ENCODE data around the gene RBPJL.

RBPJL gene

DNA sequence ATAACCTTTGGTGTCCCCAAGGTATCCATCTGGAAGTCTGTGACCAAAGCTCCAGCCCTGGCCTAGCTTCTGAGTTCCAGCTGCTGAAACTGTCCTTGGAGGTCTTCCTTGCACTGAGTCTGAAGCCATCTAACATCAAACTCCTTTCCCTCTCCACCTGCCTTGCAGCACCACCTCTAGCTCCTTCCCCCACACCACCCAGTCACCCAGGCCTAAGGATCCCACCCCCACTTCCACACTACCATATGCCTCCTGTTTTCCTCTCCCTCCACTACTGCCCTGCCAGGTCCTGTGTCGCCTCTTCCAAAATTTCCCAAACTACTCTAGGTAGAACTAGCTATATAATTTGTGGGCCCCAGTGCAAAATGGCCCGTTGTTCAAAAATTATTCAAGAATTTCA is 12.3 kb downstream of the RBPJL start:
- H3K9me3 ChIP-seq (replicated peaks; ENCODE audit: insufficient read depth, low read length): no peaks in the 10 kb centered on the region
- peaks cover 5% of the 10 kb centered on the region; the same call in 1 of the 2 replicates for H3F3A ChIP-seq (ENCODE audit: insufficient read depth, low read length)
- no peak overlapping the region for H3K4me3 ChIP-seq (ENCODE audit: low read length)
- no peaks in the 10 kb centered on the region for H4K20me1 ChIP-seq (ENCODE audit: insufficient read depth, low read length)
- TF ChIP-seq, protein P1, sequence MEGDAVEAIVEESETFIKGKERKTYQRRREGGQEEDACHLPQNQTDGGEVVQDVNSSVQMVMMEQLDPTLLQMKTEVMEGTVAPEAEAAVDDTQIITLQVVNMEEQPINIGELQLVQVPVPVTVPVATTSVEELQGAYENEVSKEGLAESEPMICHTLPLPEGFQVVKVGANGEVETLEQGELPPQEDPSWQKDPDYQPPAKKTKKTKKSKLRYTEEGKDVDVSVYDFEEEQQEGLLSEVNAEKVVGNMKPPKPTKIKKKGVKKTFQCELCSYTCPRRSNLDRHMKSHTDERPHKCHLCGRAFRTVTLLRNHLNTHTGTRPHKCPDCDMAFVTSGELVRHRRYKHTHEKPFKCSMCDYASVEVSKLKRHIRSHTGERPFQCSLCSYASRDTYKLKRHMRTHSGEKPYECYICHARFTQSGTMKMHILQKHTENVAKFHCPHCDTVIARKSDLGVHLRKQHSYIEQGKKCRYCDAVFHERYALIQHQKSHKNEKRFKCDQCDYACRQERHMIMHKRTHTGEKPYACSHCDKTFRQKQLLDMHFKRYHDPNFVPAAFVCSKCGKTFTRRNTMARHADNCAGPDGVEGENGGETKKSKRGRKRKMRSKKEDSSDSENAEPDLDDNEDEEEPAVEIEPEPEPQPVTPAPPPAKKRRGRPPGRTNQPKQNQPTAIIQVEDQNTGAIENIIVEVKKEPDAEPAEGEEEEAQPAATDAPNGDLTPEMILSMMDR (IDR thresholded peaks at IDR 0.05; ENCODE audit: low read length): no peak
- no peak overlapping the region for H3K9ac ChIP-seq (ENCODE audit: low read length)
- no peaks in the 10 kb centered on the region for H3K9me2 ChIP-seq (replicated peaks; ENCODE audit: insufficient read depth, low read length)
- no peak for DNase-seq
- H2AFZ ChIP-seq (ENCODE audit: low read length): no peak overlapping the region
- no peaks in the 10 kb centered on the region for H3K36me3 ChIP-seq (replicated peaks; ENCODE audit: insufficient read depth, low read length)
- H3K27me3 ChIP-seq (replicated peaks; ENCODE audit: insufficient read depth, low read length): no peaks in the 10 kb centered on the region; the same call in 1 of the 2 replicates
- peaks cover 9% of the 10 kb centered on the region for H3K4me1 ChIP-seq (ENCODE audit: low read length)
- H3K4me2 ChIP-seq (ENCODE audit: low read depth, low read length): no peak overlapping the region
- H3K79me2 ChIP-seq (ENCODE audit: low read length): no peaks in the 10 kb centered on the region
- no peak overlapping the region for H3K27ac ChIP-seq (ENCODE audit: low read length)

DNA sequence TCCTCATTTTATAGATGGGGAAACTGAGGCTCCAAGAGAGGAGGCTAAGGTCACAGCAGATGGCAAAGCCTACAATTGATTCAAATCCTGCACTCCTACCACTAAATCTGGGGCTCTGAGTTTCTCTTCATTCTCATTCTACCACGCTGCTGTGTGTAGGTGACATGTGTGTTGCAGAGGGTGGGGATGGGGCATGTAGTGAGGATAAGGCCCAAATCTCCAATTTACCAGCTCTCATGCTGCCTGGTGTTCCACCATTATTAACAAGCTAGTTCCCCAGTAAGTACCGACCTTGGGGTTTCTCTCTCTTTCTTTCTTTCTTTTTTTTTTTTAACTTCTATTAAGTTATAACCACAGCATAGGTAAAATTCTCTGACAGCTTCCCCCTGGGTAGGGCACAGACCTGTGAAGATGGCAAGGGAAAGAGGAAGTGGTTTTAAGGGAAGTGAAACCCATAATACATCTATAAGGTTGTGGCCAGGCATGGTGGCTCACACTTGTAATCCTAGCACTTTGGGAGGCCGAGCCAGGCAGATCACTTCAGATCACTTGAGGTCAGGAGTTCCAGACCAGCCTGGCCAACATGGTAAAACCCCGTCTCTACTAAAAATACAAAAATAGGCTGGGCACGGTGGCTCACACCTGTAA is 14.4 kb downstream of the RBPJL start:
- Histone ChIP-seq H3K79me2 (ENCODE audit: low read length) (no peaks in the 10 kb centered on the region), H3K4me3 (ENCODE audit: low read length) (no peak overlapping the region), H3K9me2 (replicated peaks; ENCODE audit: insufficient read depth, low read length) (no peaks in the 10 kb centered on the region), H4K20me1 (ENCODE audit: insufficient read depth, low read length) (no peaks in the 10 kb centered on the region), H3K36me3 (replicated peaks; ENCODE audit: insufficient read depth, low read length) (no peaks in the 10 kb centered on the region), H2AFZ (ENCODE audit: low read length) (no peak overlapping the region), H3K4me1 (ENCODE audit: low read length) (peaks cover 9% of the 10 kb centered on the region), H3K9ac (ENCODE audit: low read length) (no peak overlapping the region), H3K27ac (ENCODE audit: low read length) (peak overlapping the region; percentile 6; the same call in 1 of the 2 replicates), H3K9me3 (replicated peaks; ENCODE audit: insufficient read depth, low read length) (no peaks in the 10 kb centered on the region), H3K27me3 (replicated peaks; ENCODE audit: insufficient read depth, low read length) (no peaks in the 10 kb centered on the region), H3K4me2 (ENCODE audit: low read depth, low read length) (peak overlapping the region; percentile 1; the same call in 1 of the 2 replicates), H3F3A (ENCODE audit: insufficient read depth, low read length) (peaks cover 5% of the 10 kb centered on the region; the same call in 1 of the 2 replicates)
- TF ChIP-seq EZH2 (optimal IDR thresholded peaks at IDR 0.05; ENCODE audit: low read depth, low read length): no peak
- TF ChIP-seq, protein P1 (IDR thresholded peaks at IDR 0.05; ENCODE audit: low read length): no peak
- TF ChIP-seq EZH2phosphoT487 (IDR thresholded peaks at IDR 0.05; ENCODE audit: low read length): no peak
- peak; percentile 79 for DNase-seq

DNA sequence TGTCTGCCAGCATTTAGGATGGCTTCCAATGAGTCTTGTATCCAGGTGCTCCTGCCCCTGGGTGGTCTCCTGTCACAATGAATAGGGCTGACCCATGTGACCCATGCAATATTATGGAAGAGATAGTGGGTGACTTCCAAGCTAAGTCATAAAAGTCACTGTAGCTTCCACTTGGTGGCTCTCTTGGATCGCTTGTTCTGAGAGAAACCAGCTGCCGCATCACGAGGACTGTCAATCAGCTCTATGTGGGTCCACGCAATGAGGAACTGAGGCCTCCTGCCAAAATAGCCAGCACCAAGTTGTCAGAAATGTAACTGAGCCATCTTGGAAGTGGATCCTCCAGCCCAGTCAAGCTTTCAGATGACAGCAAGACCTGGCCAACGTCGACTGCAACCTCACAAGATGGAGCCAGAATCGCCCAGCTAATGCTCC is 16.3 kb downstream of the RBPJL start:
- H3K4me2 ChIP-seq (ENCODE audit: low read depth, low read length): no peak overlapping the region
- TF ChIP-seq EZH2phosphoT487 (IDR thresholded peaks at IDR 0.05; ENCODE audit: low read length): no peak
- no peak for TF ChIP-seq EZH2 (optimal IDR thresholded peaks at IDR 0.05; ENCODE audit: low read depth, low read length)
- TF ChIP-seq, protein P1 (IDR thresholded peaks at IDR 0.05; ENCODE audit: low read length): peak; percentile 22
- H3K9me2 ChIP-seq (replicated peaks; ENCODE audit: insufficient read depth, low read length): no peaks in the 10 kb centered on the region
- no peaks in the 10 kb centered on the region for H3K79me2 ChIP-seq (ENCODE audit: low read length)
- H3K4me3 ChIP-seq (ENCODE audit: low read length): no peak overlapping the region
- H3K4me1 ChIP-seq (ENCODE audit: low read length): peaks cover 9% of the 10 kb centered on the region
- no peaks in the 10 kb centered on the region for H4K20me1 ChIP-seq (ENCODE audit: insufficient read depth, low read length)
- H3F3A ChIP-seq (ENCODE audit: insufficient read depth, low read length): peaks cover 5% of the 10 kb centered on the region; the same call in 1 of the 2 replicates
- no peaks in the 10 kb centered on the region for H3K9me3 ChIP-seq (replicated peaks; ENCODE audit: insufficient read depth, low read length)
- no peak overlapping the region for H3K27ac ChIP-seq (ENCODE audit: low read length)
- no peak for DNase-seq
- no peak overlapping the region for H3K9ac ChIP-seq (ENCODE audit: low read length)
- no peaks in the 10 kb centered on the region for H3K36me3 ChIP-seq (replicated peaks; ENCODE audit: insufficient read depth, low read length)
- no peak overlapping the region for H2AFZ ChIP-seq (ENCODE audit: low read length)
- no peaks in the 10 kb centered on the region for H3K27me3 ChIP-seq (replicated peaks; ENCODE audit: insufficient read depth, low read length)

Data from MM.1S (cell line).